Type B pancreatic cell (in vitro differentiated cells): ENCODE results near the gene ZFYVE9. TPM values are rescaled to one million over a fixed set of nuclear protein-coding genes. Genes with fewer than 3 reads are reported as not detected.
"Not testable (repeated sequence)": the region's sequence is repeated elsewhere in the genome, so short reads cannot be mapped to it uniquely, and the experiment has no call there.

Source experiments
- DNase-seq: peaks from one replicate; pipeline ENCODE4 v3.0.0; 2021; ENCODE audit warnings: mixed read lengths; ENCODE audit not compliant: unreplicated experiment; ENCODE audit errors: extremely low spot score
- H3K27ac Mint-ChIP-seq: 2 replicates; pipeline ENCODE4 v1.8.0; 2021; ENCODE audit warnings: mild to moderate bottlenecking, mixed read lengths
- H3K27me3 Mint-ChIP-seq: 2 replicates; pipeline ENCODE4 v1.8.0; 2021; ENCODE audit warnings: mixed read lengths
- H3K36me3 Mint-ChIP-seq: 2 replicates; pipeline ENCODE4 v1.8.0; 2021; ENCODE audit warnings: mixed read lengths
- H3K4me1 Mint-ChIP-seq: one replicate; pipeline ENCODE4 v1.8.0; 2021; ENCODE audit warnings: mixed read lengths; ENCODE audit not compliant: unreplicated experiment
- H3K4me3 Mint-ChIP-seq: 2 replicates; pipeline ENCODE4 v1.8.0; 2021; ENCODE audit warnings: mild to moderate bottlenecking, mixed read lengths
- H3K9me3 Mint-ChIP-seq: 2 replicates; pipeline ENCODE4 v1.8.0; 2021; ENCODE audit warnings: mixed read lengths
- long read RNA-seq: library from polyadenylated mRNA; unstranded; transcript quantifications from one replicate; pipeline ENCODE4 v2.0.0, GENCODE V29; 2020
- total RNA-seq: library from RNA; stranded (reverse); gene quantifications from 2 replicates; pipeline ENCODE4 v1.2.1, GENCODE V29; 2021; ENCODE audit warnings: low replicate concordance
- TF ChIP-seq, protein P1 (sequence below): fragments of 200-600 bp; sonication (generic); conservative IDR thresholded peaks from 2 replicates; pipeline ENCODE4 v1.5.0; 2021; ENCODE audit warnings: antibody characterized with exemption, mild to moderate bottlenecking

The ZFYVE9 gene, protein sequence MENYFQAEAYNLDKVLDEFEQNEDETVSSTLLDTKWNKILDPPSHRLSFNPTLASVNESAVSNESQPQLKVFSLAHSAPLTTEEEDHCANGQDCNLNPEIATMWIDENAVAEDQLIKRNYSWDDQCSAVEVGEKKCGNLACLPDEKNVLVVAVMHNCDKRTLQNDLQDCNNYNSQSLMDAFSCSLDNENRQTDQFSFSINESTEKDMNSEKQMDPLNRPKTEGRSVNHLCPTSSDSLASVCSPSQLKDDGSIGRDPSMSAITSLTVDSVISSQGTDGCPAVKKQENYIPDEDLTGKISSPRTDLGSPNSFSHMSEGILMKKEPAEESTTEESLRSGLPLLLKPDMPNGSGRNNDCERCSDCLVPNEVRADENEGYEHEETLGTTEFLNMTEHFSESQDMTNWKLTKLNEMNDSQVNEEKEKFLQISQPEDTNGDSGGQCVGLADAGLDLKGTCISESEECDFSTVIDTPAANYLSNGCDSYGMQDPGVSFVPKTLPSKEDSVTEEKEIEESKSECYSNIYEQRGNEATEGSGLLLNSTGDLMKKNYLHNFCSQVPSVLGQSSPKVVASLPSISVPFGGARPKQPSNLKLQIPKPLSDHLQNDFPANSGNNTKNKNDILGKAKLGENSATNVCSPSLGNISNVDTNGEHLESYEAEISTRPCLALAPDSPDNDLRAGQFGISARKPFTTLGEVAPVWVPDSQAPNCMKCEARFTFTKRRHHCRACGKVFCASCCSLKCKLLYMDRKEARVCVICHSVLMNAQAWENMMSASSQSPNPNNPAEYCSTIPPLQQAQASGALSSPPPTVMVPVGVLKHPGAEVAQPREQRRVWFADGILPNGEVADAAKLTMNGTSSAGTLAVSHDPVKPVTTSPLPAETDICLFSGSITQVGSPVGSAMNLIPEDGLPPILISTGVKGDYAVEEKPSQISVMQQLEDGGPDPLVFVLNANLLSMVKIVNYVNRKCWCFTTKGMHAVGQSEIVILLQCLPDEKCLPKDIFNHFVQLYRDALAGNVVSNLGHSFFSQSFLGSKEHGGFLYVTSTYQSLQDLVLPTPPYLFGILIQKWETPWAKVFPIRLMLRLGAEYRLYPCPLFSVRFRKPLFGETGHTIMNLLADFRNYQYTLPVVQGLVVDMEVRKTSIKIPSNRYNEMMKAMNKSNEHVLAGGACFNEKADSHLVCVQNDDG (N-terminal part only)
- 25.8 and 30.6 TPM in 2 replicates for total RNA-seq
- long read RNA-seq, partial matches to known transcripts, result 2 of 5 reads
- long read RNA-seq, other reads (novel, unspliced or antisense), result 3 of 5 reads

DNA sequence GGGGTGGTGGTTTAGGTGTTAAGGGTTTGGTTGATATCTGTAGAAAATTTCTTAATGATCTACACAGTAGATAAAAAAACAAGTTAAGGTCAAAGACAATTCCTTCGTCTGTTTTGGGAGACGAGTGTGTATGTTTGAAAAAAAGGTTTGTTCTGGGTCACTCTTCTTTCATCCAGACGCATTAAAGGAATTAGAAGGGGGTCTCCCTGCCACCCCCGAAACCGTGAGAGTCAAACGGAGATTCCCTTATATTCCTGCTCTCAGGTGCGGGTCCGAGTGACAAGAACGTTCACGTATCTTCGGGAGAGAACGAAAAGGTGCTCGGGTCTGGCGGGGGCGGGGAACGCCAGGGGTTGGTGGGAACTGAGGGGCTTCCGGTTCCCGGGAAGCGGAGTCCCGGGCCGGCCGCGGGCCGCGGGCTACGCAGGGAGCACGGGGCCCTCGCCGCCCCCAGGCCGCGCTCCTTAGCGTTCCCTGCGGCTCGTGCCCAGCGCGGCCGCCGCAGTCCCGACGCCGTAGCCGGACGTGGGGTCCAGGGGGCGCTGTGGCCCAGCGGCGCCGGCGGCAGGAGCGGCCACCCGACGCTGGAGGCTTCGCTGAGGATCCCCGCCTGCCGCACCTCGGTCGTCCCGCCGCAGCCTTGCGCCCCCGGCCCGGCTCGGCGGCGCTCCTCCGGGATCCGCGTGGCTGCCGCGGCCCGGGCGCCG lies at the start of gene ZFYVE9:
Gene ZFYVE9, plus strand, starts transcription at position 577 of the 707 bp plus-strand sequence. CDS start 91,118 bp downstream, outside the sequence.
- H3K36me3 Mint-ChIP-seq, result no peaks in the 10 kb centered on the region
- TF ChIP-seq, protein P1, sequence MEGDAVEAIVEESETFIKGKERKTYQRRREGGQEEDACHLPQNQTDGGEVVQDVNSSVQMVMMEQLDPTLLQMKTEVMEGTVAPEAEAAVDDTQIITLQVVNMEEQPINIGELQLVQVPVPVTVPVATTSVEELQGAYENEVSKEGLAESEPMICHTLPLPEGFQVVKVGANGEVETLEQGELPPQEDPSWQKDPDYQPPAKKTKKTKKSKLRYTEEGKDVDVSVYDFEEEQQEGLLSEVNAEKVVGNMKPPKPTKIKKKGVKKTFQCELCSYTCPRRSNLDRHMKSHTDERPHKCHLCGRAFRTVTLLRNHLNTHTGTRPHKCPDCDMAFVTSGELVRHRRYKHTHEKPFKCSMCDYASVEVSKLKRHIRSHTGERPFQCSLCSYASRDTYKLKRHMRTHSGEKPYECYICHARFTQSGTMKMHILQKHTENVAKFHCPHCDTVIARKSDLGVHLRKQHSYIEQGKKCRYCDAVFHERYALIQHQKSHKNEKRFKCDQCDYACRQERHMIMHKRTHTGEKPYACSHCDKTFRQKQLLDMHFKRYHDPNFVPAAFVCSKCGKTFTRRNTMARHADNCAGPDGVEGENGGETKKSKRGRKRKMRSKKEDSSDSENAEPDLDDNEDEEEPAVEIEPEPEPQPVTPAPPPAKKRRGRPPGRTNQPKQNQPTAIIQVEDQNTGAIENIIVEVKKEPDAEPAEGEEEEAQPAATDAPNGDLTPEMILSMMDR, result peak; percentile 84
- no peaks in the 10 kb centered on the region for H3K9me3 Mint-ChIP-seq
- peak within 1 kb of the TSS; percentile 91 for H3K27ac Mint-ChIP-seq
- DNase-seq, result peak; percentile 88
- H3K4me3 Mint-ChIP-seq, result peak within 1 kb of the TSS; percentile 94
- H3K27me3 Mint-ChIP-seq, result no peaks in the 10 kb centered on the region
- H3K4me1 Mint-ChIP-seq, result peaks cover 16% of the 10 kb centered on the region

DNA sequence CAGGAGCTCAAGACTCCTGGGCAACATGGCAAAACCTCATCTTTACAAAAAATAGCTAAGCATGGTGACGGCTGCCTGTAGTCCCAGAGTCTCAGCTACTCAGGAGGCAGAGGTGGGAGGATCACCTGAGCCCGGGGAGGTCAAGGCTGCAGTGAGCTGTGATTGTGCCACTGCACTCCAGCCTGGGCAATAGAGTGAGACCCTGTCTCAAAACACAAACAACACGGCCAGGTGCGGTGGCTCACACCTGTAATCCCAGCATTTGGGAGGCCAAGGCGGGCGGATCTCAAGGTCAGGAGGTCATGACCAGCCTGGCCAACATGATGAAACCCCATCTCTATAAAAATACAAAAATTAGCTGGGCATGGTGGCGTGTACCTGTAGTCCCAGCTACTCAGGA lies 47.6 kb upstream of the ZFYVE9 start:
- not testable (repeated sequence) for H3K27ac Mint-ChIP-seq, H3K4me1 Mint-ChIP-seq, H3K27me3 Mint-ChIP-seq, DNase-seq, H3K4me3 Mint-ChIP-seq, H3K9me3 Mint-ChIP-seq
- peaks cover 16% of the 10 kb centered on the region for H3K36me3 Mint-ChIP-seq

DNA sequence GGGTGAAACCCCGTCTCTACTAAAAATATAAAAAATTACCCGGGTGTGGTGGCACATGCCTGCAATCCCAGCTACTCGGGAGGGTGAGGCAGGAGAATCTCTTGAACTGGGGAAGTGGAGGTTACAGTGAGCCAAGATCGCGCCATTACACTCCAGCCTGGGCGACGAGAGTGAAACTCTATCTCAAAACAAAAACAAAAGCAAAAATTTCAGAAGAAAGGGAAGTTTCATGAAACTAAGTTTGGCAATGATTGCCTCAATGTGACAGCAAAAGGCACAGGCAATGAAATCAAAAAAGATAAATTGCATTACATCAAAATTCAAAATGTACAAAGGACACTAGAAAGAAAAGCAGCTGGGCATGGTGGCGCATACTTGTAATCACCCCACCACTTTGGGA lies 45.7 kb upstream of the ZFYVE9 start:
- peaks cover 5% of the 10 kb centered on the region for H3K4me1 Mint-ChIP-seq
- H3K27me3 Mint-ChIP-seq, result no peaks in the 10 kb centered on the region

DNA sequence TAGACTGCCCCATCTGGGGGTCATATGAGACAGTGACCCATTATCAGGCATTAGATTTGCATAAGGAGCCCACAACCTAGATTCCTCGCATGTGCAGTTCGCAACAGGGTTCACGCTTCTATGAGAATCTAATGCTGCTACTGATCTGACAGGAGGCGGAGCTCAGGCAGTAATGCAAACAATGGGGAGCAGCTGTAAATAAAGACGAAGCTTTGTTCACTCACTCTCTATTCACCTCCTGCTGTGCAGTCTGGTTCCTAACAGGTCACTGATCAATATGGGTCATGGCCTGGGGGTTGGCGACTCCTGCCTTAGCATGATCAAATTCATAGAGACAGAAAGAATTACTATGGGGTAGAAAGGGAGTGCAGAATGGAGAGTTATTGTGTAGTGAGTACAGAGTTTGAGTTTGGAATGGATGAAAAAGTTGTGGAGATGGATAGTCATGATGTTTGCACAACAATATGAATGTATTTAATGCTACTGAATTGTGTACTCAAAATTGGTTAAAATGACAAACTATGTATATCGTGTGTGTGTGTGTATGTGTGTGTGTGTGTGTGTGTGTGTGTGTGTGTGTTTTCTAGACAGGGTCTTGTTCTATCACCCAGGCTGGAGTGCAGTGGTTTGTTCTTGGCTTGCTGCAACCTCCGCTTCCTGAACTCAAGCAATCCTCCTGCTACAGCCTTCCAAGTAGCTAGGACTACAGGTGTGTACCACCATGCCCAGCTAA lies 43.6 kb upstream of the ZFYVE9 start:
- TF ChIP-seq, protein P1, result no peak
- Mint-ChIP-seq H3K4me3 (no peak overlapping the region), H3K4me1 (peaks cover 8% of the 10 kb centered on the region), H3K27me3 (no peaks in the 10 kb centered on the region), H3K36me3 (no peaks in the 10 kb centered on the region), H3K27ac (no peak overlapping the region), H3K9me3 (no peaks in the 10 kb centered on the region)
- DNase-seq, result peak; percentile 8

More for the DNA sequence above, 45.7 kb upstream of the ZFYVE9 start:
- peak; percentile 6 for DNase-seq
- H3K4me3 Mint-ChIP-seq, result no peak overlapping the region
- TF ChIP-seq, protein P1, result no peak
- no peaks in the 10 kb centered on the region for H3K9me3 Mint-ChIP-seq
- peaks cover 3% of the 10 kb centered on the region for H3K36me3 Mint-ChIP-seq
- H3K27ac Mint-ChIP-seq, result no peak overlapping the region

DNA sequence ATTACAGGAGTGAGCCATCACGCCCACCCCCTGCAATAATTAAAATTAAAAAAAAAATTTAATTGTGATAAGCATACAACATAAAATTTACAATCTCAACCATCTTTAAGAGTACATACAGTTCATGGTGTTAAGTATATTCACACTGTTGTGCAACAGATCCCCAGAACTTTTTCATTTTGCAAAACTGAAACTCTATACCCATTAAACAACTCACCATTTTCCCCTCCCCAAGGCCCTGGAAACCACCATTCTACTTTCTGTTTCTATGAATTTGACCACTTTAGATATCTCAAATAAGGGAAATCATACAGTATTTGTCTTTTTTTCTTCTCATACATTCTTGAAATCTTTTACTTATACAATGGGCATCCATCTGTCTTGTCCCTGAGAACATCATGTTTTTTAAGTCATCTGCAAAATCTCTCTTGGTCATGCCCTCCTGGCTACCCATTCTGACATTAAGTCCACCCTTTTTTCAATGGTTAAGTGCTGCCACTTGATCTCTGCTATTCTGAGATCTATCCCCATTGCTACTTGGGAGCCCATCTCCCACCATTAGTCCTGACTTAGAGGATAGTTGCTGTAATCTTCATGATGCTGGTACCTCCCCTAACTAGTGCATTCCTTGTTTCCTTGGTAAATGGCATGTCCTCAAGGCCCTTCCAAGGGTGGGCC lies 39.4 kb upstream of the ZFYVE9 start:
- TF ChIP-seq, protein P1, result no peak
- Mint-ChIP-seq H3K36me3 (no peaks in the 10 kb centered on the region), H3K9me3 (no peaks in the 10 kb centered on the region), H3K27ac (no peak overlapping the region), H3K27me3 (no peaks in the 10 kb centered on the region), H3K4me1 (peaks cover 8% of the 10 kb centered on the region), H3K4me3 (no peak overlapping the region)
- DNase-seq, result no peak
